H1 (cell line): ENCODE data around the gene SLC25A51. TPM values are rescaled to one million over a fixed set of nuclear protein-coding genes. Genes with fewer than 3 reads are reported as not detected.
"Not testable (repeated sequence)": the region's sequence is repeated elsewhere in the genome, so short reads cannot be mapped to it uniquely, and the experiment has no call there.

Source experiments
- CTCF ChIA-PET: fragments of 300-600 bp; sonication (Branson Sonifier 250); formaldehyde crosslinking; loops from one replicate; lab custom pipeline; 2021; ENCODE audit not compliant: partially characterized antibody; lab: Charles Lee
- POLR2A ChIA-PET: fragments of 300-600 bp; sonication (Branson Sonifier 250); formaldehyde crosslinking; loops from one replicate; lab custom pipeline; 2021; ENCODE audit warnings: inconsistent platforms; ENCODE audit not compliant: partially characterized antibody; lab: Charles Lee
- DNase-seq, 2 experiments: peaks; one replicate each; pipeline versions ENCODE4 v3.0.0 to v3.0.0-alpha.2; 2010 to 2022; ENCODE audit warnings: low spot score in 2 of 2, low read depth in 1 of 2, mixed read lengths in 1 of 2
- FAIRE-seq: peaks from 2 replicates; lab custom pipeline; 2011; peaks lifted over from hg19 to GRCh38; lab: Jason Lieb, UNC
- H2AFZ ChIP-seq: 2 replicates; pipeline ENCODE4 v1.8.1; 2012; ENCODE audit warnings: low read length, inconsistent platforms
- H2AK5ac ChIP-seq: 2 replicates; pipeline ENCODE4 v1.6.1; 2013; ENCODE audit warnings: low read depth, low read length
- H2BK120ac ChIP-seq: replicated peaks from 2 replicates; pipeline ENCODE3; 2013; ENCODE audit warnings: low read depth, low read length, inconsistent platforms
- H2BK12ac ChIP-seq: 2 replicates; pipeline ENCODE4 v1.6.1; 2013; ENCODE audit warnings: low read depth, low read length
- H2BK15ac ChIP-seq: 2 replicates; pipeline ENCODE4 v1.6.1; 2013; ENCODE audit warnings: low read length
- H2BK20ac ChIP-seq: 2 replicates; pipeline ENCODE4 v1.6.1; 2013; ENCODE audit warnings: low read length
- H2BK5ac ChIP-seq: 2 replicates; pipeline ENCODE4 v1.6.1; 2013; ENCODE audit warnings: low read depth, low read length
- H3K14ac ChIP-seq: 2 replicates; pipeline ENCODE4 v1.6.1; 2013; ENCODE audit warnings: inconsistent platforms; ENCODE audit not compliant: insufficient read length
- H3K18ac ChIP-seq: 2 replicates; pipeline ENCODE4 v1.6.1; 2013; ENCODE audit warnings: low read length; ENCODE audit errors: extremely low read depth
- H3K23ac ChIP-seq: 2 replicates; pipeline ENCODE4 v1.6.1; 2013; ENCODE audit warnings: inconsistent platforms; ENCODE audit not compliant: insufficient read length
- H3K23me2 ChIP-seq: 2 replicates; pipeline ENCODE4 v1.6.1; 2013; ENCODE audit warnings: low read depth, low read length
- H3K27ac ChIP-seq: 2 replicates; pipeline ENCODE4 v1.6.1; 2011; ENCODE audit warnings: low read depth, low read length, inconsistent platforms
- H3K27me3 ChIP-seq, 4 experiments: replicated peaks in 1 of 4; 1 replicate in 1 of 4; 2 replicates in 3 of 4; pipeline versions ENCODE4 v1.6.1 to v1.8.1; 2011 to 2013; ENCODE audit warnings: low read length in 3 of 4, mild to moderate bottlenecking in 3 of 4, inconsistent platforms in 2 of 4, mixed read lengths in 2 of 4, moderate library complexity in 1 of 4; ENCODE audit not compliant: control insufficient read depth in 3 of 4, insufficient read depth in 3 of 4; ENCODE audit errors: extremely low read depth in 1 of 4
- H3K36me3 ChIP-seq, 4 experiments: 2 replicates each; pipeline versions ENCODE4 v1.6.1 to v1.8.1; 2011 to 2013; ENCODE audit warnings: mild to moderate bottlenecking in 4 of 4, low read length in 3 of 4, moderate library complexity in 2 of 4, control low read depth in 1 of 4, inconsistent platforms in 1 of 4; ENCODE audit not compliant: insufficient read depth in 4 of 4, control insufficient read depth in 2 of 4
- H3K4ac ChIP-seq: replicated peaks from 2 replicates; pipeline ENCODE3; 2013; ENCODE audit warnings: low read length, low read depth, mixed read lengths, inconsistent platforms; ENCODE audit not compliant: insufficient read length
- H3K4me1 ChIP-seq, 4 experiments: replicated peaks in 1 of 4; 1 replicate in 1 of 4; 2 replicates in 3 of 4; pipeline versions ENCODE4 v1.6.1 to v1.8.1; 2011 to 2013; ENCODE audit warnings: low read length in 3 of 4, inconsistent platforms in 2 of 4, mixed read lengths in 1 of 4; ENCODE audit not compliant: insufficient read depth in 4 of 4, control insufficient read depth in 3 of 4
- H3K4me2 ChIP-seq, 2 experiments: 2 replicates each; pipeline versions ENCODE4 v1.6.1 to v1.8.1; 2011 to 2013; ENCODE audit warnings: low read depth in 2 of 2, low read length in 2 of 2, control low read depth in 1 of 2, inconsistent platforms in 1 of 2, mild to moderate bottlenecking in 1 of 2; ENCODE audit not compliant: insufficient read depth in 1 of 2
- H3K4me3 ChIP-seq, 4 experiments: fragments of 200-600, 300-600 bp in 1 of 4; sonication (generic), shearing (Covaris generic), sonication (Bioruptor Twin) in 1 of 4; 2 replicates each; pipeline versions ENCODE4 v1.5.1 to v1.8.1; 2011 to 2016; ENCODE audit warnings: low read length in 4 of 4, low read depth in 3 of 4, control low read depth in 2 of 4, inconsistent platforms in 2 of 4, mild to moderate bottlenecking in 2 of 4, mixed read lengths in 1 of 4, moderate library complexity in 1 of 4; ENCODE audit not compliant: insufficient read depth in 2 of 4; ENCODE audit errors: extremely low read depth in 1 of 4
- H3K56ac ChIP-seq: replicated peaks from 2 replicates; pipeline ENCODE3; 2013; ENCODE audit warnings: low read depth, mild to moderate bottlenecking, mixed read lengths, low read length, inconsistent platforms; ENCODE audit not compliant: insufficient read length
- H3K79me1 ChIP-seq: 2 replicates; pipeline ENCODE4 v1.6.1; 2013; ENCODE audit warnings: low read depth, low read length, control low read depth
- H3K79me2 ChIP-seq, 2 experiments: 2 replicates each; pipeline versions ENCODE4 v1.6.1 to v1.8.1; 2012 to 2013; ENCODE audit warnings: low read length in 2 of 2, mild to moderate bottlenecking in 2 of 2, inconsistent platforms in 1 of 2; ENCODE audit not compliant: insufficient read depth in 2 of 2, control insufficient read depth in 1 of 2
- H3K9ac ChIP-seq, 4 experiments: replicated peaks in 1 of 4; 1 replicate in 1 of 4; 2 replicates in 3 of 4; pipeline versions ENCODE4 v1.6.1 to v1.8.1; 2011 to 2013; ENCODE audit warnings: low read depth in 3 of 4, low read length in 3 of 4, control low read depth in 2 of 4, mild to moderate bottlenecking in 2 of 4, moderate library complexity in 2 of 4, inconsistent platforms in 1 of 4; ENCODE audit errors: extremely low read depth in 1 of 4
- H3K9me3 ChIP-seq, 2 experiments: 2 replicates each; pipeline versions ENCODE4 v1.6.1 to v1.8.1; 2012 to 2013; ENCODE audit warnings: mild to moderate bottlenecking in 2 of 2, moderate library complexity in 2 of 2, control low read depth in 1 of 2, inconsistent platforms in 1 of 2, low read depth in 1 of 2, low read length in 1 of 2, mixed read lengths in 1 of 2; ENCODE audit not compliant: insufficient read depth in 2 of 2
- H4K20me1 ChIP-seq, 2 experiments: replicated peaks in 1 of 2; 2 replicates each; pipeline versions ENCODE3 to v1.8.1; 2011 to 2013; ENCODE audit warnings: inconsistent platforms in 2 of 2, low read length in 2 of 2, mild to moderate bottlenecking in 1 of 2; ENCODE audit not compliant: insufficient read depth in 2 of 2, control insufficient read depth in 1 of 2
- H4K5ac ChIP-seq: 2 replicates; pipeline ENCODE4 v1.6.1; 2013; ENCODE audit warnings: low read length, low read depth, mixed read lengths, inconsistent platforms; ENCODE audit not compliant: insufficient read length
- H4K8ac ChIP-seq: 2 replicates; pipeline ENCODE4 v1.8.0; 2013; ENCODE audit warnings: mild to moderate bottlenecking, moderate library complexity, low read length, inconsistent platforms; ENCODE audit not compliant: insufficient read depth; ENCODE audit errors: extremely low read depth
- H4K91ac ChIP-seq: replicated peaks from 2 replicates; pipeline ENCODE3; 2013; ENCODE audit warnings: low read length, mixed read lengths, inconsistent platforms; ENCODE audit not compliant: insufficient read length
- WGBS, 2 experiments: shearing (Covaris generic) in 1 of 2; methylation state at CpG; one replicate each; pipeline versions ENCODE4 v1.1.6 to v1.1.7; 2013 to 2015; ENCODE audit warnings: low lambda C conversion rate in 2 of 2, mixed read lengths in 2 of 2, inconsistent platforms in 1 of 2, low coverage in 1 of 2, missing lambda C conversion rate in 1 of 2; ENCODE audit not compliant: insufficient replicate concordance in 2 of 2, insufficient coverage in 1 of 2, insufficient read length in 1 of 2; ENCODE audit errors: extremely low coverage in 1 of 2, missing lambda C conversion rate in 1 of 2; 5-methylcytosine and 5-hydroxymethylcytosine counted together
- polyA plus RNA-seq, 7 experiments: library from polyadenylated mRNA; depleted of rRNA in 3 of 7; stranded (reverse) in 5 of 7; unstranded in 2 of 7; fragments of >200 nt in 5 of 7; fragments of 200-250 nt in 2 of 7; gene quantifications; 1 replicate in 5 of 7; 2 replicates in 1 of 7; 4 replicates in 1 of 7; pipeline versions ENCODE4 v1.2.1 to v1.2.3, GENCODE V29; 2011 to 2013; ENCODE audit warnings: missing spikeins in 2 of 7, mixed read lengths in 2 of 7
- total RNA-seq: library from RNA; stranded (reverse); fragmentation: NEBNext Ultra II Directional; extraction: Animal tissue kit (Norgen Biotek cat#: 25700); gene quantifications from 2 replicates; pipeline ENCODE4 v1.2.1, GENCODE V29; 2021

The SLC25A51 gene
- total and polyA plus RNA-seq, 2 of the 8 experiments (the other 6 are each of a cell fraction or from before 2014, with no cell fraction given): 8.0 to 14.5 TPM

DNA sequence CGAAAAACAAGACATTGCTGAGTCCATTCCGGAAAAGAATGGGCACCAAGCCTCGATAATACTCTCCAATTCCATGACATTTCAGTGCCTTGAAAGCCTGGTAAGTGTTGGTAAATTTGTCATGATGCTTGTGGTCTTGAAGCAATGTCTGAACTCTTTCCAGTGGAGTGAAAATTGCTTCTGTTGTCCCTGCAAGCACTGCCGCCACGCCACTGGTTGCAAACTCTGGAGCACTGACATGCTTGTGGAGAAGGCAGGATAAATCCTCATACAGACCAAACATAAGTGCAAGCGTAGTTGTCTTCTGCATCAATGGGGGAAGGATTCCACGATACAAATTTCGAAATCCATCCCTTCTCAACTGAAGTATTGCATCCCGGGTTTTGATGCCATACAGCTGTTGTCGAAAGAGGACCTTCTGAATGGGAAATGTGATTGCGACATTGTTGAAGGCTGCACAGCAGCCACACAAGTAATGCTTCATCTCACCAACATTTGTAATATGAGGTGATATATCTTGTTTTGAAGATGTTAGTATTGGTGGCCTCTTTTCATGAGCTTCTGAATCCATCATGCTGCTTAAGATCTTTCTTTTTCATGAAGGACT, 15.8 kb downstream of the SLC25A51 start:
- CTCF ChIA-PET, H3K27ac ChIP-seq, H3K4me3 ChIP-seq, POLR2A ChIA-PET, H2BK12ac ChIP-seq, H2AFZ ChIP-seq, H2BK15ac ChIP-seq, H4K20me1 ChIP-seq, H2BK20ac ChIP-seq, H4K5ac ChIP-seq, H3K23me2 ChIP-seq, H3K14ac ChIP-seq, FAIRE-seq, H3K4ac ChIP-seq, H3K9me3 ChIP-seq, DNase-seq, H3K18ac ChIP-seq, H3K79me1 ChIP-seq, H3K27me3 ChIP-seq, H2BK120ac ChIP-seq, H3K56ac ChIP-seq, H3K23ac ChIP-seq, H4K8ac ChIP-seq, H3K79me2 ChIP-seq, H3K4me2 ChIP-seq, H4K91ac ChIP-seq, H3K4me1 ChIP-seq, H2AK5ac ChIP-seq, H2BK5ac ChIP-seq, H3K9ac ChIP-seq: not testable (repeated sequence)
- 94% methylated on average over 11 of the region's 11 CpGs; no CpG with 5 or more reads in 1 of the 2 experiments for whole genome bisulfite sequencing, 2 experiments
- H3K36me3 ChIP-seq: peaks cover 0 to 19% (median 0%) of the 10 kb centered on the region in 4 experiments; a peak in 2 of 8 replicates
